SJSA1 (cell line): ENCODE data around the gene PLAC1. TPM values are rescaled to one million over a fixed set of nuclear protein-coding genes. Genes with fewer than 3 reads are reported as not detected.

Experiments
- DNase-seq, 2 experiments: peaks; one replicate each; pipeline ENCODE4 v3.0.0-alpha.2; 2015 to 2020; ENCODE audit warnings: low spot score in 2 of 2, low read depth in 1 of 2
- H3K27ac ChIP-seq: fragments of 250-450 bp; sonication (Bioruptor Pico); 2 replicates; pipeline ENCODE4 v1.5.1; 2020; ENCODE audit warnings: mild to moderate bottlenecking, moderate library complexity
- H3K27me3 ChIP-seq: fragments of 250-450 bp; sonication (Bioruptor Pico); replicated peaks from 2 replicates; pipeline ENCODE4 v1.5.1; 2020; ENCODE audit warnings: mild to moderate bottlenecking, moderate library complexity
- H3K36me3 ChIP-seq: fragments of 250-450 bp; sonication (Bioruptor Pico); 2 replicates; pipeline ENCODE4 v1.5.1; 2020; ENCODE audit warnings: mild to moderate bottlenecking
- H3K4me1 ChIP-seq: fragments of 250-450 bp; sonication (Bioruptor Pico); replicated peaks from 2 replicates; pipeline ENCODE4 v1.6.1; 2021; ENCODE audit warnings: mild to moderate bottlenecking
- H3K4me3 ChIP-seq: fragments of 250-450 bp; sonication (Bioruptor Pico); 2 replicates; pipeline ENCODE4 v1.5.1; 2020; ENCODE audit warnings: mild to moderate bottlenecking
- H3K9me3 ChIP-seq: fragments of 250-450 bp; sonication (Bioruptor Pico); replicated peaks from 2 replicates; pipeline ENCODE4 v1.5.1; 2020; ENCODE audit warnings: mild to moderate bottlenecking
- total RNA-seq: library from RNA; depleted of rRNA; stranded (reverse); fragments of >200 nt; shearing (Covaris generic); gene quantifications from 2 replicates; pipeline ENCODE4 v1.2.3, GENCODE V29; 2014

The PLAC1 gene
- total RNA-seq, 1 experiment from 2014 or later, result not detected

DNA sequence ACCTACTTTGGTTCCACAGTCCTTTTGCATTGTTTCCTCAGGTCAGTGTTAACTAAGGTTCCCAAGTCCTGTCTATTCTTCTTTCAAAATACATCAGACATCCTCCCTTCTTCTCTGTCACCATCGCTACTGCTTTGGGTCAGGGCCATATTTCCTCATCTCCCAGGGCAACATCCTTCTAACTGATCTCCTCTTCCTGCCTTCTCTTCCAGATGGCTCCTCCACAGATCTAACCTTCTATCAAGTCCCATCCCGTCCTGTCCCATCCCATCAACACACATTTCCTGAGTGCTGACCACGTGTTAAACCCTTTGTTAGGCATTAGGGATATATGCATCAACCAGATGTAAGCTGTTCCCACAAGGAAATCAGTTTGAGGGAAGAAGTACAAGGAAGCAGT, 25.9 kb downstream of the PLAC1 start:
- Histone ChIP-seq H3K4me1 (peaks cover 12% of the 10 kb centered on the region), H3K4me3 (no peak overlapping the region), H3K36me3 (no peaks in the 10 kb centered on the region), H3K27me3 (no peaks in the 10 kb centered on the region), H3K9me3 (no peaks in the 10 kb centered on the region; the same call in 1 of the 2 replicates), H3K27ac (no peak overlapping the region)
- no peak for DNase-seq

DNA sequence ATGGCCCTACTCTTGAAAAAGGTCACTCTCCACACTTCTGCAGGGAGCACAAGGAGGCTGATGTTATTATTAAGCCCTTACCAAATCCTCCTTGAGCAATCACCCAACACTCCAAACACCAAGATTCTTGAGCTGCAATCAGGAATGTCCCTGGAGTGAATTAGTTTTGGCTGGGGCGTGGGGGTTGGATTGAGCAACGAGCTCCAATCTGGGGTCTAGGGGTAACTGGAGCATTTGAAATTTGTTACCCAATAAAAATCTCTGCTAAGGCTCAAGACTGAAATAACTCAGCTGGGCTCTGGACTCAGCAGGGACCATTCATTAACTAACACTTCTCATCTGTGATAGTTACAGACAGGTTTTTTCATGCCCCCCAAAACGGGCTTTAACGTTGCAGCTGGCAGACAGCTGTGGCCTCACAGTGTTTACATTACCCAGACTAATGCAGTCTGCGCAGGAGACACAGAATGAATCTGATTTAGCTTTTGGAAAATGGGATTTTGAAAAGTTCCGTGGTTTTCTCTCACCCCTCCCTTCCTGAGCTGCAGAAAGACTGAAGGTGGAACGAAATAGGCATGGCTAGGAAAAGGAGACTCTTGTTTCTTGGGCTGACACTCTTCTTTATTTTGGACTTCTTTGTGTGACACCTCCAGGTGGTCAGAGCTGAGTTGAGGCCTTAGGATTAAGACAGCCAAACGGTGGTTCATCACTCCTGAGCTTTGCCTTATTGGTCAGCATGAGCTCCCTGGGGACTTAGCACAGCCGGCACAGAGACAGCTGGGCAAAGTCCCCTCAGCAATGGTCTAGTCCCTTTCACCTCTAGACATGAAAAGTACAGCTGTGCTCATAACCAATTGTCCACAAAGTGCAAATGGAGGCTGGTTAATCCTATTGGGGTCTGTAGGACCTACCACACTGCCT, 26.6 kb downstream of the PLAC1 start:
- no peaks in the 10 kb centered on the region; the same call in 1 of the 2 replicates for H3K9me3 ChIP-seq
- H3K27me3 ChIP-seq, result no peaks in the 10 kb centered on the region
- no peak overlapping the region for H3K4me3 ChIP-seq
- no peaks in the 10 kb centered on the region for H3K36me3 ChIP-seq
- H3K27ac ChIP-seq, result no peak overlapping the region
- H3K4me1 ChIP-seq, result peaks cover 12% of the 10 kb centered on the region
- DNase-seq, result no peak

DNA sequence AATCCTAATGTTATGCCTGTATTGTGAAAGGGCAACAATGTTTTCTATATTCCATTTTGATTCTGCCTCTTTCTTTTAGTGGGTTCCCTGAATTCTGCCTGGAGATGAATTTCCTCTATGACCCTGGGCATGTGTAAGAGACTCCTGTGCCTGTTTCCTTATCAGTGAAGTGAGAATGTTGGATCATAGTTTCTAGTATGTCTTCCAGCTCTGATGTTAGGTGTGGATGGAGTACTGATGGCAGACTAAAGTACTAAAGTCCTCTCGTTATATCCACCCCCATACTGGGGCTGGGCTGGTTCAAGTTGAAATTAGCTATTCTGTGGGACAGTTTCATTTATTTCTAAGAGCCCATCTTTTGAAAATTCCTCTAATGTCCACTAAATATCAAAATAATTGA, 29.6 kb downstream of the PLAC1 start:
- no peaks in the 10 kb centered on the region for H3K27me3 ChIP-seq
- no peaks in the 10 kb centered on the region for H3K36me3 ChIP-seq
- no peak for DNase-seq
- H3K9me3 ChIP-seq, result no peaks in the 10 kb centered on the region
- peaks cover 17% of the 10 kb centered on the region for H3K4me1 ChIP-seq
- no peak overlapping the region for H3K4me3 ChIP-seq
- no peak overlapping the region for H3K27ac ChIP-seq

DNA sequence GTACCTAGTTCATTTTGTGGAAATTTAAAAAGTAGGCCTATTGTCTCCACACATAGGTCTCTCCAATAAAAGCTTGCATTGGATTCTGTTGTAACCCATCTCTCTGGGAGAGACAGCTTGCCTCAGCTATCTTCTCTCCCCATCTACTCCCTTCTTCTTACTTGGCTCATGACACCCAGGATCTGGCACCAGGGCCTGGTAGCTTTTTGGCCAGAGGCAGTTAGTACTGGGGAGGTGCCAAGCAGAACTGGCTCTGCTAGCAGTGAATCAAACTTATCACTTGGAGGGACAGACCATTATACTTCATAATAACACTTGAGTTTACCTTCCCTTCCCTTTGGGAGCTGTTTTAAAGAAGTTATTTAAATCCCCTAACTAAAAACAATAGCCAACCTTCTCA, 31.8 kb downstream of the PLAC1 start:
- DNase-seq, result no peak
- H3K36me3 ChIP-seq, result no peaks in the 10 kb centered on the region
- no peak overlapping the region for H3K4me3 ChIP-seq
- no peaks in the 10 kb centered on the region for H3K27me3 ChIP-seq
- peaks cover 32% of the 10 kb centered on the region for H3K4me1 ChIP-seq
- no peaks in the 10 kb centered on the region for H3K9me3 ChIP-seq
- no peak overlapping the region for H3K27ac ChIP-seq

DNA sequence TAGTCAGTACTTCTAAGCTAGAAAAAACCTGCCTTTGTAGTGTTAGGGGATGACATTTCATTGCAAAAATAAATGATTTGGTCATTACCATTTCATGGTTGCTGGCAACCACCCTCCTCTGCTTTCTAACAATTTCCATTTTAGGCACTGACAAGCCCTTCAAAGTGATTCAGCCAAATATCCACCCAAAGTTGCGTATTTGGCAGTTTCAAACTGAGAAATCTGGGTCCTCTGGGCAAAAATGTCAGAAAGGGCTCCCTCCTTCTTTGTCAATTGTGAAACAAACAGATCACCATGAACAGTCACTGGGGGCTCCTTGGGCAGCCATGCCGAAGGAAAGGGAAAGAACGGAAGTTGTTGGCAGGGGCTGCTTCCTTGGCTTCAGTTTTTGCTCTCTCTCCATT, 33.0 kb downstream of the PLAC1 start:
- no peak for DNase-seq
- H3K4me3 ChIP-seq, result no peak overlapping the region
- H3K9me3 ChIP-seq, result no peaks in the 10 kb centered on the region
- H3K4me1 ChIP-seq, result peaks cover 36% of the 10 kb centered on the region
- no peaks in the 10 kb centered on the region for H3K36me3 ChIP-seq
- no peaks in the 10 kb centered on the region for H3K27me3 ChIP-seq
- no peak overlapping the region for H3K27ac ChIP-seq

DNA sequence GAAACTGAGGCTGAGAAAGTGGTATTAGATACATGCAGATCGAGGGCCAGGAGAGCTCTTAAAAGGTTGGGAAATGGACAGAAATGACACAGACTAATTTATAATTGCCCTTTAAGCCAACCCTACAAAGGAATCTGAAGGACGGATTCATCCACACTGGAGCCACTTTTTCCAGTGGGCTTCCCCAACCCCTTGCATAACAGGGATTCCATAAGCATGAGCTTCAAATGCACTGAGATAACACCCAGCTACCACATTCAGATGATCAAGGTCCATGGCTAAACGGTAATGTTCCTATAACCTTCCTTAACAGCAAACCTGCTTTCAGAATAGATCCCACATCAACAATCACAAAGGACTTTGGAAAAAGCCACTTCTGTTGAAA, 34.2 kb downstream of the PLAC1 start:
- no peak for DNase-seq
- H3K4me3 ChIP-seq, result no peak overlapping the region

DNA sequence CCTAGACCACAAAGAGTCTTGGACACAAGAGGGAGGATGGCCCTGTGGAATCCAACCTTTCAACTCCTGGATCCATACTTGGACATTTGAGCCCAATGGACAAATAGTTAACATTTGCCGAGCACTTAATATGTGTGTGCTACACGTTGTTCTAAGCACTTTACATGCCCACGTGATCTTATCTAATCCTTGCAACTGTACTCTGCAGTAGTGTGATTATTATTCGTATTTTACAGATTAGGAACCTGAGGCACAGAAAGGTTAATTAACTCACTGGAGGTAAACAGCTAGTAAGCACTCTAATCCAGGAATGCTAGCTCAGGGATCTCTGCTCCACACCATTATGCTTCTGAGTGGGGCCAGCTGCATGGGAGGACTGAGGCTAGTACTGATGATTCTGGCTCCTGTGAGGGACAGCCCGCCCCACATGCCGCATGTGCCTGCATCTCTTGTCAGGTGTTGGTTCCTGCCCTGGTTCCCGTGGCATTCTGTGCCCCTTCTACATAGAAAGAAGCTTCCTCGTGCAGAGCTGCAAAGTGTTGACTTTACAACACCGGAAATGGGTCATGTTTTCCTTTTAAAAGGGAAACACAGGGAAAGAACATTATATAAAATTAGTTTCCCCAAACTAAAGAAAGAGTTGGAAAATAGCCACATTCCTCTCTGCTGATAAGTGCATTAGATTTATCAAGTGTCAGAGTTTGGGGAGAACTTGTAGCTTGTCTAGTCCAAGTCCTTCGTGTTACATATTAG, 34.8 kb downstream of the PLAC1 start:
- Histone ChIP-seq H3K27me3 (no peaks in the 10 kb centered on the region), H3K4me1 (peaks cover 44% of the 10 kb centered on the region), H3K9me3 (no peaks in the 10 kb centered on the region), H3K4me3 (no peak overlapping the region), H3K27ac (peak overlapping the region; percentile 89), H3K36me3 (no peaks in the 10 kb centered on the region)
- no peak for DNase-seq

More for the DNA sequence above, 34.2 kb downstream of the PLAC1 start:
- Histone ChIP-seq H3K27me3 (no peaks in the 10 kb centered on the region), H3K4me1 (peaks cover 44% of the 10 kb centered on the region), H3K9me3 (no peaks in the 10 kb centered on the region), H3K36me3 (no peaks in the 10 kb centered on the region), H3K27ac (peak overlapping the region; percentile 89)

DNA sequence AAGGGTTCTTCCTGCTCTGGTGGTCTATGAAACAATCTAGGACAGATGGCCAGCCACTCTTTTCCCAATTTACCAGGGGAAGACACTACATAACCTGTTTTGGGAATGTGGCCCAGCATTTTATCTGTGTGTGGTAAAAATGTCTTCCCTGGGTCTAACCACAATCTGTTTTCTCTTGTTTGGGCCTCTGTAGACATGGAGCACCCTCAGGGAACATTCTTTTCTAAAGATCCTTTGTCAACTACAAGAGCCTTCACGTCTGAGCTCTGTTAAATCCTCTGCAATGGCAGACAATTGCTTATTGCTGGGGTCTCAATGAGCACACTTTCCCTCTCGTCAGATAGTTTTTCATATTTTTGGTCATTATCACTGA, 35.5 kb downstream of the PLAC1 start:
- Histone ChIP-seq H3K27ac (peak overlapping the region; percentile 89), H3K4me3 (no peak overlapping the region), H3K9me3 (no peaks in the 10 kb centered on the region), H3K36me3 (no peaks in the 10 kb centered on the region), H3K4me1 (peaks cover 44% of the 10 kb centered on the region), H3K27me3 (no peaks in the 10 kb centered on the region)
- DNase-seq, result peak; percentile 37 to 66

DNA sequence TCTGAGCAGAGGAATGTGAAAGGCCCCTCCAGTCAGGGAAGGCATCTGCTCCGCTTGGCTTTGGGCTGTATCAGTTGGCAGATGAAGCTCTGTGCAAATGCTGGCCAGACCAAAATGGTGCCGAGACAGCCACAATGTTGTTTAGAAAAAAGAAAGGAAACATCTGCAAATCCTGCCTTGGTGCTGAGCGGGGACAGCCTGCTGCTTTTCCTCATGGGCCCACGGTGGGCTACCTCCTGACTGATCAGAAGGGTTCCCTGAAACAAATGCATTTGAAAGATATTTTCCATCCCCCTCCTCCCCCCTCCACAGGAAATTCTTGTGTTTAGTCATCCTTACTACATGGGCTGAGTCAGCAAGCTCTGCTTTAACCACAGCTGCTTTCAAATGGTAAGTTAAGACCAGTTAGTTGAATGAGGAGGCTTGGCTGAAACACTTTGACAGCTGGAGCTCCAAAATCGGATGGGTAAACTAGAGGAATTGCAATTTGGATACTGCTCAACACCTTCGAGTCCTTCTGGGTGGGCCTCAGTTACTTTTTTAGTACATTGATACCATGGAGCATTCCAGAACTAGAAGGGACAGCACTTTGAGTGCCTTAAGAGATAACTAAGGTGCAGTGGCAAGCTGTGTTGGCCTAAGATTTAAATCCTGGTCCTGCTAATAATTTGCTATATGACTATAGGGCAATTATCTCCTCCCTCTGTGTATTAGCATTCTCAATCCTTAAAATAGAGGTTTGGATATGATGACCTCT, 36.0 kb downstream of the PLAC1 start:
- Histone ChIP-seq H3K27ac (peak overlapping the region; percentile 89), H3K4me3 (no peak overlapping the region), H3K27me3 (no peaks in the 10 kb centered on the region), H3K36me3 (no peaks in the 10 kb centered on the region), H3K4me1 (peaks cover 44% of the 10 kb centered on the region), H3K9me3 (no peaks in the 10 kb centered on the region)
- DNase-seq, result peak; percentile 74 to 88

DNA sequence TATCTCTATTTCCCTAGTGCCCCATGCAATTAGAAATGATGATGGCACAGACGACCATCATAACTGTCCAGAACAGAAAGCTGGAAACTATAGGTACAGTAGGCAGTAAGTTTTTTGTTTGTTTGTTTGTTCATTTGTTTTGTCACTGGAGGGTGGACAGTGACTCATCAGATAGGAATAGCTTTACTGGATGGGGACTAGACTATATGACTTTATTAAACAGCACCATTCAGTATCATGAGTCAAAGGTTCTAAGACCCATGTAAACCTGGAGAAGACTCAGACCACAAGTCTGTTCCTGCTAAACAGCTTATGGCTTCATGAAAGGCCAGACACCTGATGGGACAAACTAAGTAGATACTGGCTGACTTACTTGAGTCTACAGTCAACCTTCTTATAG, 38.4 kb downstream of the PLAC1 start:
- Histone ChIP-seq H3K4me3 (no peak overlapping the region), H3K27me3 (no peaks in the 10 kb centered on the region), H3K36me3 (no peaks in the 10 kb centered on the region), H3K4me1 (peaks cover 44% of the 10 kb centered on the region), H3K27ac (no peak overlapping the region), H3K9me3 (no peaks in the 10 kb centered on the region)
- no peak for DNase-seq

DNA sequence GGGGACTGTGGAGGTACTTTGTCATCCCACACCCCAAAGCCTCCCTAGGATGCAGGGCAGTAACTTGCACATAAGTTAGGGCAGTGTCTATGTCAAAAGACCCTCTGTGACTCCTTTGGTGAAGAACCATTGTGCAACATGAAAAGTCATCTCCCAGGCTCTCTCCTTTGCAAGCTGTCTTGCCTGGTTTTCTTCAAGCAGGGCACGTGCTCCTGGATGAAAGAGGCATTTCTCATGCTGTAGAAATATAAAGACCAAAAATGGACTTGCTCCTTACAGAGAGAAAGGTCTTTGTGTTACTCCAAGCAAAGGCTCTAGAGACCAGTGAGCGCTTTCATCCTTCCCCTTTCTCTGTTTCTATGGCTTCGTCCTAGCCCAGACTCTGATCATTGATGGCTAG, 44.9 kb downstream of the PLAC1 start:
- Histone ChIP-seq H3K4me3 (no peak overlapping the region), H3K36me3 (no peaks in the 10 kb centered on the region), H3K9me3 (no peaks in the 10 kb centered on the region)

DNA sequence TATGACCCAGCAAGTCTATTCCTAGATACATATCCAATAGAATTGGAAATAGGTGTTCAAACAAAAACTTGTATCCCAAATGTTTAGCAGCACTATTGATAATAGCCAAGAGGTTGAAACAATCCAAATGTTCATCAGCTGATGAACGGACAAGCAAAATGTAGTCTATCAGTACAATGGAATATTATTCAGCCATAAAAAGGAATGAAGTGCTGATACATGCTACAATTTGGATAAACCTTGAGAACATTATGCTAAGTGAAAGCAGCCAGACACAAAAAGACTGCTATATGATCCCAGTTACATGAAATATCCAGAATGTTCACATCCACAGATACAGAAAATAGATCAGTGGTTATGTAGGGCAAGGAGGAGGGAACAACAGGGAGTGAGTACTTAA, 50.1 kb downstream of the PLAC1 start:
- Histone ChIP-seq H3K36me3 (no peaks in the 10 kb centered on the region), H3K4me1 (peaks cover 22% of the 10 kb centered on the region), H3K4me3 (no peak overlapping the region), H3K27ac (no peak overlapping the region), H3K27me3 (no peaks in the 10 kb centered on the region), H3K9me3 (no peaks in the 10 kb centered on the region)
- no peak for DNase-seq

More for the DNA sequence above, 44.9 kb downstream of the PLAC1 start:
- Histone ChIP-seq H3K27me3 (no peaks in the 10 kb centered on the region), H3K27ac (no peak overlapping the region), H3K4me1 (no peaks in the 10 kb centered on the region)
- no peak for DNase-seq

DNA sequence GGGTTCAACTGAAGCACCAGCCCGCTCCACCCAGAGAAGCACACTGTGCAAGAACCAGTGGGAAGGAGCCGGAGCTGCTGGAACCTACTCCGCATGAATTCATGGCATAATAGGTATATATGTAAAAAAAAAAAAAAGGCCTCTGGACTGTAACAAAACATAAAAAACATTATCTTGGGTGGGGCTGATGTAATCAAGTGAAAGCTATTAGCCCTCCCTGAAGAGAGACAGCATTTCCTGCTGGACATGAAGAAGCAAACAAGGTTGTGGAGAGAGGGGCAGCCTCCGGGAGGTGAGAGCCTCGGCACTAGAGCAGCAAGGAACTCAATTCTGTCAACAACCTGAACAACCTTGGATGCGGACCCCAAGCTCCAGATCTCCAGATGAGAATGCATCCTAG, 50.7 kb downstream of the PLAC1 start:
- Histone ChIP-seq H3K4me1 (peaks cover 22% of the 10 kb centered on the region), H3K9me3 (no peaks in the 10 kb centered on the region), H3K27me3 (no peaks in the 10 kb centered on the region), H3K4me3 (no peak overlapping the region), H3K36me3 (no peaks in the 10 kb centered on the region), H3K27ac (no peak overlapping the region)
- no peak for DNase-seq
